Embryonic facial prominence (tissue), 1 donor: ENCODE results near the gene MED27.

Source experiments
- DNase-seq: peaks from one replicate; pipeline ENCODE4 v3.0.0-alpha.2; 2016; ENCODE audit errors: extremely low spot score

Gene MED27

DNA sequence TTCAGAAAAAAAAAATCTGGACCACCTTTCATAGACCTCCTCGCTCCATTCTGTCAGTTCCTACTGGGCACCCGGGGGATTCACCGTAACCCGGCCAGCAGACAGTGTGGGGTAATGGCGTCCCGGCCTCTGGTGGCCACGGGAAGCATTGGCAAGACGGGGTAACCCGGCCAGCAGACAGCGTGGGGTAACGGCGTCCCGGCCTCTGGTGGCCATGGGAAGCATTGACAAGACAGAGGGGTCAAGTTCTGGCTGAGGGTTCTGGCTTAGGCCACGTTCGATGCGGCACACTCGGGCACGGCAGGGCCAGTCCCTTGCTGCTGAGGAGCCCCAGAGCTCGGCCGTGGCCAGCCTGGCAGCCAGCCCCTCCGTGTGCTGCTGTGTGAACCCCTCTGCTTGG, 223.6 kb downstream of the MED27 start:
- no peak for DNase-seq

DNA sequence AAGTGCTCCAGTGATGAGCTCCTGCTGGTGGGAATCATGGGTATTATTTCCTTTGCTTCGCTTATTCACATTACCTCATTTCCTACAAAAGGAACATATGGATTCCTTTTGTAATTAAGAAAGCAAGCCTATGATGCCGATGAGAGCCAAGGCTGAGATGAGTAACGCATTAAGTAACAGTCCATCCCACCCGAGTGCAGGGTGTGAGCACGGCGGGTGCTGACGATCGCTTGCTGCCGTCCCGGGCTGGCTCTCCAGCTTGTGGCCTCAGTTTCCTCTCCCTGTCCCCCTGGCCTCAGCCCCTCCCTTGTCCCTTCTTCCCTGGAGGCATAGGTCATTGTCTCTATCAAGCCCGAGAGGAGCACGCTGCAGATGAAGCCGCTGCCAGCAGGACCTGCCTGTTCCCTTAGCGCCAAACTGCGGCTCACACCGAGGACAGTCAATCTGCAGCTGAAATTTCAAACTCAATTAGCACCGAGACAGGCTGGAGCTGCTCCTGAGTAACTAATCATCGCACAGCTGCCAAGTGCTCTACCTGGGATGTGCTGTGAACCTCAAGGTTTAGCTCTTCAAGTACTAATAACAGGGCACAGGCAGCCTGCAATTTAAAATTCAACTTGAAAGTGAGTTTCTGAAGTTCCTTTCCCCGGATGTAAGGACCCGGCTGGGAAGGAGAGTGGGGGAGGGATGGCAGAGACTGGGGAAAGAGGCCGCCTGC, 224.6 kb downstream of the MED27 start:
- no peak for DNase-seq

DNA sequence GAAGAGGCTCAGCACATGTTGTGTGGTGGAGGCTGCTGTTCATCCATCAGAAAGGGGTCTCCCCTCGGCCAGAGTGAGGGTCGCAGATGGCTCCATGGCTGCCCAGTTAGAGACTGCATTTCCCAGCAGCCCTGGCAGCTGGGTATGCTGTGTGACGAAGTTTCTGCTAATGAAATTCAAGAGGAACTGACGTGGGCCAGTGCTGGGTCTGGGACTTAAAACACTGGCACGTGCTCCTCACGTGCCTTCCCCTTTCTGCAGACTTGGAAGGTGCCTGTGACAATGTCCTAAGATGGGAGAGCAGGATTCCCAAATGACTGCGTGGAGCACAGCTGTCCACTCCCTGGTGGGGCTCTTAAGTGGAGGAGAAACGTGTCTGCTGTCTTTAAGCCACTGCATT, 225.3 kb downstream of the MED27 start:
- DNase-seq = no peak

DNA sequence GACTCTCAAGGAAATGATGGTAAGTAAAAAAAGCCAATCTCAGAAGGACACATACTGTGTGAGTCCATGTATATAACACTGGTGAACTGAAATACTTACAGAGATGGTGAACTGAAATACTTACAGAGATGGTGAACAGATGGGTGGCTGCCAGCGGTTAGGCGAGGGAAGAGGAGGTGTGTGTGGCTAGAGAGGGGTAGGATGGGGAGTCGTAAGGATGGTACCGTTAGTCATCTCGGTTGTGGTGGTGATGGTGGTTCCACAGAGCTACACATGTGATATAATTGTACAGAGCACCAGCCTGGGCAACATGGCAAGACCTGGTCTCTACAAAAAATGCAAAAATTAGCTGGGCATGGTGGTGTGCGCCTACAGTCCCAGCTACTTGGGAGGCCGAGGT, 226.2 kb downstream of the MED27 start:
- DNase-seq = no peak

DNA sequence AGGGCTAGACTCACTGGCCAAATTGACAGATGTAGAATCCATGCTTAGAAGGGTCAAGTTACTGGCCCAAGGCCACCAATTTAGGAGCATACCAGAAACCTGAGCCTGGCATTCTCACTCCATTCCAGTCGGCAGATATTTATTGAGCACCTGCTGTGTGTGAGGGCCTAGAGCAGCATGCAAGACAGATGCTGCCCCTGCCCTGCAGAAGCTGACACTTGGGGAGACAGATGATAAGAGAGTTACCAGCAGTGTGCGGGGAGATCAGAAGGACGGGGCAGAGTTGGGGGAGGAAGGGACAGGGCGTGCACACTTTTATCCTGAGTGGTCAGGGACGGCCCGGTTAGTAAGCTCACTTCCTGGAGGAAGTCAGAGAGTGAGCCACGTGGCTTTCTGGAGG, 228.3 kb downstream of the MED27 start:
- DNase-seq = no peak

DNA sequence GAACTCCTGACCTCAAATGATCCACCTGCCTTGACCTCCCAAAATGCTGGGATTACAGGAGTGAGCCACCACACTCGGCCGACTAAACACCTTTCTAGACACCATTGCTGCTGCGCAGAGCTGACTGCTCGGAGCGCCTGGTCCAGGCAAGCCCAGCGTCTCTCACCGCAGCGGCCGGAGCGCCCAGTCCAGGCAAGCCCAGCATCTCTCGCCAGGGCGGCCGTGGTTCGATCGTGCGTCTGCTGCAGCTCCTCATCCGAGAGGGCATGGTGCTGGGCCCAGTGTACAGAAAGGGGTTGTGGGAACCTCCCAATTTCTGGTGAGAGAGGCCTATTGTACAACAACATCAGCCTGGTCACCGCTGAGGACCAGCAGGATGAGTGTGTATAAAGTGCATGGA, 230.3 kb downstream of the MED27 start:
- DNase-seq = no peak

DNA sequence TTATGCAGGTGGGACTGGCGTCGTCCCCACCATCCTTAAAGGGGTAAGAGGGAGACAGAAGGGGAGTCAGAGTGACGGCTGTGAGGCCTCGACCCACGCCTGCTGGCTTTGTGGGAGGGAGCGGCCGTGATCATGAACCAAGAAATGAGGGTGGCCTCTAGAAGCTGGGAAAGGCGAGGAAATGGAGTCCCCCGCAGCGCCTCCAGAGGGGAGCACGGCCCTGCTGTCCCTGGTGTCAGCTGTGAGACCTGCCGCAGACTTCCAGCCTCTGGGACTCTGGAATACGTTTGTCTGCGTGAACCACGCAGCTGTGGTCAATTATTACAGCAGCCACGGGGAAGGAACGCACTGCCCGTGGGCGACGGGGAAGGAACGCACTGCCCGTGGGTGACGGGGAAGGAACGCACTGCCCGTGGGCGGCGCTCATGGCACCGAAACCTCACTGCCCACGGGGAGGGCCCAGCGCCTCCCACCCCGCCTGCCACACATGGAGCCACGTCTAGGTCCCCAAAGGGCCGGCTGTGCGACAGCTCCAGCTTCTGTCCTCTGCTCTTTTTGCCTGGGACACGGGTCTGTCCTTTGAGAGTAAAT, 231.0 kb downstream of the MED27 start:
- DNase-seq = no peak

DNA sequence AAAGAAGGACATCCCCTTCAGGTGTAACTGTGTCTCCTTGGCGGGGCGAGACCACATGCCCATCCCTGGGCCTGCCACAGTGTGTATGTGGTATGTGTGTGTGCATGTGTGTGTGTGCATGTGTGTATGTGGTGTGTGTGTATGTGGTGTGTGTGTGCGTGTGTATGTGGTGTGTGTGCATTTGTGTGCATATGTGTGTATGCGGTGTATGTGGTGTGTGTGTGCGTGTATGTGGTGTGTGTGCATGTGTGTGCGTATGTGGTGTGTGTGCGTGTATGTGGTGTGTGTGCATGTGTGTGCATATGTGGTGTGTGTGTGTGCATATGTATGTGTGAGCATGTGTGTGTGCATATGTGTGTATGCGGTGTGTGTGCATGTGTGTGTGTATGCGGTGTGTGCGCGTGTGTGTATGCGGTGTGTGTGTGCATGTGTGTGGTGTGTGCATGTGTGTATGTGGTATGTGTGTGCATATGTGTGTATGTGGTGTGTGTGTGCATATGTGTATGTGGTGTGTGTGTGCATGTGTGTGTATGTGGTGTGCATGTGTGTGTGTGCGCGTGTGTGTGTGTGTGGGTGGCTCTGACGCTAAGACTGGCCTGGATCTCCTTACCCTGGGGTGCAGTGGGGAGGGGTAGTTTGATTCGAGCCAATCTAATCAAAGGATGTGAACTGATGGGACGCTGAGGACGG, 231.9 kb downstream of the MED27 start:
- DNase-seq = no peak

DNA sequence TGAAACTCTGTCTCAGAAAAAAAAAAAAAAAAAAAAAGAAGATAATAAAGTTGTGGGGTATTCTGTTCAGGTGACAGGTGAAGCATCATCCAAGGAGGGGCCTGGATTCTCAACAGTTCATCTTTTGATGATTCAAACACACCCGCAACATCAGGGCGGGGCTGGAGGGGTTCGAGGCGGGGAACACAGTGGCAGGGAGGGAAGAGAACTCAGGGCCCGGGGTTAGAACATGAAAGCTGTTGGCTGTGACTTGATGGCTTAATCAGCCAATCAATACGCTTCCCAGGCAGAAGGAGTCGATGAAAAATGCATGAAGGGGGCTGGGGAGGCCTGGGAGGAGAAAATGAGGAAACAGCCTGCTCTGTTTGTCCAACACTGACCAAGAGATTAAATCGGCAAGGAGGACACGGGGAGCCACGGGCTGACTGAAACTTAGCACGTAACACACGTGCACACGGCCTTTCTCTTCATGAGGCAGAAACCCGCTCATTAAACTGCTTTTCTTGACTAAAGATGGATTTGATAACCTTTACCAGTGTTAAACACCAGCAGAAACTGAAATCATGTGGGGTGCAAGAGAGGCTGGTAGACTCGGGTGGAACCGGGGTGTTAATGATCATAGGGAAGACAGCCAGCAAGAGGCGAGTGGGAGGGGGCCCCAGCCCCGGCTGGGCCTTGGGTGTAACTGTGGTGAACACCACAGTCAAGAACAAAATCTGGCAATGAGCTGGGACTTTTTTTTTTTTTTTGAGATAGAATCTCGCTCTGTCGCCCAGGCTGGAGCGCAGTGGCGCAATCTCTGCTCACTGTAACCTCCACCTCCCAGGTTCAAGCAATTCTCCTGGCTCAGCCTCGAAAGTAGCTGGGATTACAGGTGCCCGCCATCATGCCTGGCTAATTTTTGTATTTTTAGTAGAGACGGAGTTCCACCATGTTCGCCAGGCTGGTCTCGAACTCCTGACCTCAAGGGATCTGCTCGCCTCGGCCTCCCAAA, 234.1 kb downstream of the MED27 start:
- DNase-seq = no peak

DNA sequence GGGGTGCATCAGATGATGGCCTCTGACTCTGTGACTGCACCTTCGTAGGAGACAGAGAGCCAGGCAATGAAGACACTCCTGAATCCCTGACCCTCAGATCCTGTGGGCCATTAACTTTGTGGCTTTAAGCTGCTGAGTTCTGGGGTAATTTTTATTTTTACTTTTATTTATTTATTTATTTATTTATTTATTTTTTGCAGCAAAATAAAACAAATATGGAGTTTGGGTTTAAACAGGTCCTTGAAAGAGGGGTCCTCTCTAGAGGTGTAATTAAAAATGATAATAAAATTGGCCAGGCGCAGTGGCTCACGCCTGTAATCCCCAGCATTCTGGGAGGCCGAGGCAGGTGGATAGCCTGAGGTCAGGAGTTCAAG, 234.9 kb downstream of the MED27 start:
- no peak for DNase-seq

DNA sequence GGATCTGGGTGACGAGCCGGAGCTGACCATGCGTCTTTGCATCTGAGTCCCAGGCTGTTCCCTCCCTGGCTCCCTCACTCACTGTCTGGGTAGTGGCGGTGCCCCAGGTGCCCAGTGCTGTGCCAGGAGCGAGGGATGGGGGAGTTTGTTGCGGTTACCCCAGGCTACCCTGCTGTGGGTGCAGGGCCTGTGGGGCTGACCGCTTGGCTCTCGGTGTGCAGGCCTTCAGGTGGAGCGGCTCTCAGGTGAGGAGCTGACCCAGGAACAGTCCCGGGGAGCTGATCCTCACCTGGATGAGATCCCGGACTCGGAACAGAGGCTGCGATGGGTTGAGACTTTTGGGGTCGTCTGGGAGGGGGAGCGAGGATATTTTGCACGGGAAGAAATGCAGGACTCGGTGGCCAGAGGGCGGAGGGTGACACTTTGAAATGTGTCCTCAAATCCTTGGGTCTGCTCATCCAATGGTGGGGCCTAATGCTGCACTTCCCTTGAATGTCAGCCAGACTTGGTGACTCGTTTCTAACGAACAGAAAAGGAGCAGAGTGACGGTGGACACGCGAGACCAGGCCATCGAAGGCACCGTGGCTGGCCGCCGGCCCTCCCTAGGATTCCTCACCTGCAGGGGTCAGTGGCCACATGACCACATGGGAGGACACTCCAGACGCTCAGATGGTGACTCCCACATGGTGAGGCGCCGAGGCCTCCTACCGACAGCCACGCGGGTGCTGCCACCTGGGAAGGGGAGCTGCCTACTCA, 235.5 kb downstream of the MED27 start:
- DNase-seq = no peak

DNA sequence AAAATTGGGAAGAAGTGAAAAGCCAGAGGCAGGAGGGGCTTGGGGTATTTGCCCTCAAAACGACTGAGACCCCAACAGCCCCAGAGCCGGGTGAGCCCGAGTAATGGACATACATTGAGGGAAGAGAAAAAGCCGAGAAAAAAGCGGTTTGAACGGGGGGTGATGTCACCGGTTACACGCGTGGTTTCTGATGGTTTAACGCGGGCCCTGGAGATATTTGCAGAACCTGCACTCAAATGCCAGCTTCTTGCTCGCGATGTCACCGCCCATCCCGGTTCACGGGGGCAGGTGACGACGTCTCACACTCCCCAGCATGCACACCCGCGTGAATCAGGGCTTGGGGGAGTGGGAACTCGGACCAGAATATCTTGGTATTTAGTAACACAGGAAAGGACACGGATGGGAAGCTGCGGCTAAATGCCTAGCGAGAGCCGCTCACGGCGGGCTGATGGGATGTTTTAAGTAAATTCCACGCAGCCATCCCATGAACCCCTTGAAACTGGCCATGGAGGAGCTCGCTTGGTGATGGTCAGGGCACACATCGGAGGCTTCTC, 237.8 kb downstream of the MED27 start:
- no peak for DNase-seq

DNA sequence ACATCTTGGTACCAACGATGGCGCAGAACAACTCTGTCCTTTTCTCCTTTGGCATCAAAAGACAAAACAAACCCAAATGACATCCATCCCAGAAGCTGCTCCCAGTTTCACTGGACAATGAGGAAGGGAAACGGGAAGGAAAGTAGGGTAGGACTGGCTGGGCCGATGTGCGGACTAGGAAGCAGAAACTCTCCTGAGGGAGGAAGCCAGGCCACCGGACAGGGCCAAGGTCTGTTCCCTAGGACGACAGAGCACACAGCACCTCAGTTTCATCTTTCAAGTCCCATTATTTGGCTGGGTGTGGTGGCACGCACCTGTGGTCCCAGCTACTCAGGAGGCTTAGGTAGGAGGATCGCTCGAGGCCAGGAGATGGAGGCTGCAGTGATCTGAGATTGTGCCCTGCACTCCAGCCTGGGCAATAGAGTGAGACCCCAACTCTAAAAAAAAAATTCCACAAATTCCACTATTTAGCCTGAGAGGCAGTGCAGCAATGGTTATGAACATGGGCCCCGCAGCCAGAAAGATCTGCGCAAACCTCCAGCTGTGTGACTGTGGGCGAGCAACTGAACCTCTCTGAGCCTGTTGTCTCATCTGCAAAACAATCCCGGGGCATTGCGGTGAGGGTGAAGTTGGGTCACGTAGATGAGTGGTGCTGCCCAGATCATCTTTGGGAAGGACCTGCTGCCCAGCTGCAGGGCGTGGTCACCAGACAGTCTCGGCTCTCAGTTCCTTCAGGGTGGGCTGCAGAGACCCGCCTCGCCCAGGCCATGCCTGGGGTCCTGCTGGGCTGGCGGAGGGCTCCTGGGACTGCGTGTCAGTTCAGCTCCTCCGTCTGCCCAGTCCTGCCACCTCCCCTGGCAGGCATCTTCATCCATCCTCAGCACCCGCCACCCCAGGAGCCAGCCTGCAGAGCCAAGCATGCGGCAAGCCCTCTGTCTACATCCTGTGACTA, 238.6 kb downstream of the MED27 start:
- DNase-seq = no peak

DNA sequence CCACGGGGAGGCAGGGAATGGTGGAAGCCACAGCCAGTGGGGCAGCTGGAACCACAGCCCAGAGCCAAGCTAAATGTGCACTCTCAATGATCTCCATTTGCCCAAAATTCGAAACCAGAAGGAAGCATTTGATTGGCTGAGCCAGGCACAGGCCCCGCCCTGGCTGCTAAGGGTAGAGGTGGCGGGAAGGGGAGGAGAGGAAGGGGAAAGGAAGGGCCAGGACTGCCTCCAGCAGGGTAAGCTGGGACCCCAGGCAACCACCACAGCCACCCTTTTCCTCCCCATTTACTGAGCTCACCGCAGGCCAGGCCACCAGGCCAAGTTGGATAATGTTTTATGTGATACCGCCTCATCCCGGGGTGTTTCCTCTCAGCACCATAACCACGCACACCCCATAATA, 239.4 kb downstream of the MED27 start:
- DNase-seq = no peak

DNA sequence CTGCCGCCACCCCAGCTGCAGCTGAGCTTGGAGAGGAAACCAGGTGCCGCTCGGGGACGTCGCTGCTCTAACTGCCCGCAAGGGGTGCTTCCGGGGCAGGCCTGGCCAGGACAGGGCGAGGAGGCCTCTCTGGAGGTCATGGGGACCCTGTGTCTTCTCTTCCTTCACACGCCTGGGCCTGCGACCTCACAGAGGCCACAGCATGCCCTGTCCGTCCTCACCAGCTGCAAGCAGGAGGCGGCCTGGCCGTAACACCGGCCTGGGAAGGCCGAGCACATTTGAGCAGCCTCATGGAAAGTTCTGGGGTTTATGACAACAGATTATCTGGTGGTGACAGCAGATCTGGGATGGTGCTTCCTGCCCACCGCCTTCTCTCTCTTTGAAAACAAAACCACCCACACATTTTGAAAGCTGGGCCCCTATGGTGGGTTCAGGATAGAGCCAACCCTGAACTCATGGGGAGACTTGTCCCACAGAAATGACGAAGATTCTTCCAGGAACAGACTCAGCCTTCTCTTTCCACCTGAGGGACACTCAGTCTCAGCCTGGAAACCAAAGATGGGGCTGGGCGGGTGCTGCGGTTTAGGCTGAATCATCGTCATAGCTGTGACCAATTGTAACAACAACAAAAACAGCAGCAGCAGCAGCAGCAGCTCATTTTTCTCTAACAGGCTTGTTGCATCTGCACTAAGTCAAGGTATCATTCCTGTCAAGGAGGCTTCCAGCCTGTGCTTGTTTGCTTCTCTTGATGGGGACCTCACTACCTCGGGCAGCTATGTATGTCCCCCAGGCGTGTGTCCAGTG, 240.2 kb downstream of the MED27 start:
- DNase-seq = no peak

DNA sequence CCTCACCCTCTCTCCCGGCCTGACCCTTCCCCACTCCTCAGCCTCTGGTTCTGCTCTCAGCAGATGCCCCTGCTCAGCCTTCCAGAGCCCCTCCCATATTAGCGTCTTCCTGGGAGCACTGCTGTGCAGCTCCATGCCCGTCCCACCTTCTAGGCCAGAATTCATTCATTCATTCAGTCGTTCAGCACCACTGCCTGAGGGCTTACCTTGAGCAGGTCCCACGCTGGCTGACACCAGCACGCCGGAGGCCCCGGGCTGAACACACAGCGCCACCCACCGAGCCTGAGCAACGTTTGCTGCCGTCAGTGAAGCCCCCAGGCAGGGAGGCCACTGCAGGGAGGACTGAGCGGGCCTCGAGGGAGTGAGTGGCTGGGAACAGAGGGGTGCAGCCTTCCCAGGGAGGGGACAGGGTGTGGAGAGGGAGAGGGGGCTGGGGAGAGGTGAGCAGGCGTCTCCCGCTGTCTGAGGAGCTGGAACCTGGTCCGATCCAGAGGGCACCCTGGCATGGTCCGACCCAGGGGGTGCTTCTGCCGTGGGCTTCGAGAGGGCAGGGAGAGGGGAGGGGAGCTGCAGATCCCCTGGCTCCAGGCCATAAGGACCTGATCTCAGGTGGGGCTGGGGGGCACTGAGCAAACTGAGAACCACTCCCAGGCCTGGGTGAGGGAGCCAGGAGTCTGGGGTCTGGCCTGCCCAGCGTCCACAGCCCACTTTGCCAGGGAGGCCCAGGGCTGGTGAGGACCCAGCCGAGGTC, 241.0 kb downstream of the MED27 start:
- no peak for DNase-seq

DNA sequence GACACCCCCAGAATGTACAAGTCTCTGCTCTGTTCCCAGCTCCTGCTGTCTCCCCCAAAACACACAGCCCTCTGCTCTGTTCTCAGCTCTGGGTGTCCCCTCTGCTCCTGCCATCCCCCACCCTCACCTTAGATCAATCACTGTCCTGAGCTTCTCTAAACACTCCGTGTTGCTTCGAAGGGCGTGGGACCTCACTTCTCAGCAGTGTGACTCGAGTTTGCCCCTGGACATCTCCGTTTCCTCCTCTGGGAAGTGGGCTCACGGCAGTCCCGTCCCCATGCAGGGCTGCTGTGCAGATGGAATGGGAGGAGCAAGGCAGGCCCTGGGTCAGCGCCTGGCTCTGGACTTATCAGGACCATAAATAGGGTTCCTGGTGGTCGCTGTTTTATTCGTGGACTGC, 241.8 kb downstream of the MED27 start:
- DNase-seq = no peak

DNA sequence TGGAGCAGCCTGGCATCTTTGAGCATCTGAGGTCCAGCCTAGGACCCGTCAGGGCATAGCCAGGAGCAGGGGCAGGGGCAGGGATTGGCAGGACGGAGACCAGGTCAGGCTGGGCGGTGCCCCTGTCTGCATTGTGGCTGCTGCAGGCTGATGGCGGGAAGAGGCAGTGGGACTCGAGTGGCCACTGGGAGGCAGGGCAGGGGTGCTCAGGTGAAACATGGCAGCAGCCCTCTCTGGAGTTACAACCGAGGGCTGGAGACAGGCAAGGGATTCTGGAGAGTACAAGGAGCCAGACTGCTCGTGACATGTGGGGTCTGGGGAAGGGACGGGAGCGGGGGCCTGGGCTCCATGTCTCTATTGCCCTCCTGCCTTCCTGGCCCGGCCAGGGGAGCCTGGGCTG, 242.4 kb downstream of the MED27 start:
- DNase-seq = no peak
